ENCODE data around the gene SEMA5A.

Gene SEMA5A

GRCh38 chr5:9325549-9325948 is 220.3 kb downstream of the SEMA5A start:
- H3K4me3 ChIP-seq (ENCODE audit: low read depth, low read length) = no peak overlapping the region
- no peak for TF ChIP-seq CTCF (IDR thresholded peaks at IDR 0.05; ENCODE audit: control insufficient read depth, extremely low read depth, insufficient read depth)
- no peak for DNase-seq (ENCODE audit: low read depth)

GRCh38 chr5:9324348-9325077 is 221.4 kb downstream of the SEMA5A start:
- no peak for DNase-seq (ENCODE audit: low read depth)
- no peak for TF ChIP-seq CTCF (IDR thresholded peaks at IDR 0.05; ENCODE audit: control insufficient read depth, extremely low read depth, insufficient read depth)

GRCh38 chr5:9320652-9321051 is 225.2 kb downstream of the SEMA5A start:
- H3K4me3 ChIP-seq (ENCODE audit: low read depth, low read length) = no peak overlapping the region
- no peak for TF ChIP-seq CTCF (IDR thresholded peaks at IDR 0.05; ENCODE audit: control insufficient read depth, extremely low read depth, insufficient read depth)
- DNase-seq (ENCODE audit: low read depth) = no peak

More at GRCh38 chr5:9324348-9325077, 221.4 kb downstream of the SEMA5A start:
- no peak overlapping the region for H3K4me3 ChIP-seq (ENCODE audit: low read depth, low read length)

- DNase-seq (ENCODE audit: low read depth) = no peak
- no peak for TF ChIP-seq CTCF (IDR thresholded peaks at IDR 0.05; ENCODE audit: control insufficient read depth, extremely low read depth, insufficient read depth)
- H3K4me3 ChIP-seq (ENCODE audit: low read depth, low read length) = no peak overlapping the region
These were observed 227.8 kb downstream of the SEMA5A start for GRCh38 chr5:9318031-9318430.

GRCh38 chr5:9316733-9317132 is 229.1 kb downstream of the SEMA5A start:
- DNase-seq (ENCODE audit: low read depth) = no peak
- no peak for TF ChIP-seq CTCF (IDR thresholded peaks at IDR 0.05; ENCODE audit: control insufficient read depth, extremely low read depth, insufficient read depth)

GRCh38 chr5:9316041-9316440 is 229.8 kb downstream of the SEMA5A start:
- TF ChIP-seq CTCF (IDR thresholded peaks at IDR 0.05; ENCODE audit: control insufficient read depth, extremely low read depth, insufficient read depth) = no peak
- no peak for DNase-seq (ENCODE audit: low read depth)
- no peak overlapping the region for H3K4me3 ChIP-seq (ENCODE audit: low read depth, low read length)

More at GRCh38 chr5:9316733-9317132, 229.1 kb downstream of the SEMA5A start:
- no peak overlapping the region for H3K4me3 ChIP-seq (ENCODE audit: low read depth, low read length)

- H3K4me3 ChIP-seq (ENCODE audit: low read depth, low read length) = no peak overlapping the region
- no peak for DNase-seq (ENCODE audit: low read depth)
- no peak for TF ChIP-seq CTCF (IDR thresholded peaks at IDR 0.05; ENCODE audit: control insufficient read depth, extremely low read depth, insufficient read depth)
These were observed 231.3 kb downstream of the SEMA5A start for GRCh38 chr5:9314558-9314957.

Data from LNCaP clone FGC (cell line).